ENCODE measurements around the gene CCZ1.
"Not testable (repeated sequence)": the region's sequence is repeated elsewhere in the genome, so short reads cannot be mapped to it uniquely, and the experiment has no call there.

The CCZ1 gene

DNA sequence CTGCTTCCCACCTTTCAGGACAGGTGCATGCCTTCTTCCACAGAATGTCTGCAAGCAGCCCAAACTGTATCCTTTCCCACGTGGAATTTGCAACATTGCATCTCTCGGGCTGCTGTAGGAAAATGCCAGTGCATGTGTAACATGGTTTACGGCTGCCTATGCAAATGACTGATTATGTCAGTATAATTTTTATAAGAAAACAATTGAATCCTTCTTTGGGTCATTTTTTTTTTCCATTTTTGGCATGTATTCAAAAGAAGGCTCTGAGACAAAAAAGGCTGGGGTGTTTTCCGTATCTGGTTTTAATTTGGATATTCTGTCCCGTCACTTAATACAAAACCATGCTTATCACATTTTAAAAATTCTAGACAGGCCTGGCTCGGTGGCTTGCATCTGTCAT lies 18.4 kb upstream of the CCZ1 start:
- DNase-seq (ENCODE audit: low spot score); H3K36me3 Mint-ChIP-seq (ENCODE audit: low read depth); H3K27me3 Mint-ChIP-seq (ENCODE audit: low read depth); H3K4me1 Mint-ChIP-seq (ENCODE audit: low read depth); H3K4me3 Mint-ChIP-seq; H3K27ac Mint-ChIP-seq; H3K9me3 Mint-ChIP-seq: not testable (repeated sequence)

DNA sequence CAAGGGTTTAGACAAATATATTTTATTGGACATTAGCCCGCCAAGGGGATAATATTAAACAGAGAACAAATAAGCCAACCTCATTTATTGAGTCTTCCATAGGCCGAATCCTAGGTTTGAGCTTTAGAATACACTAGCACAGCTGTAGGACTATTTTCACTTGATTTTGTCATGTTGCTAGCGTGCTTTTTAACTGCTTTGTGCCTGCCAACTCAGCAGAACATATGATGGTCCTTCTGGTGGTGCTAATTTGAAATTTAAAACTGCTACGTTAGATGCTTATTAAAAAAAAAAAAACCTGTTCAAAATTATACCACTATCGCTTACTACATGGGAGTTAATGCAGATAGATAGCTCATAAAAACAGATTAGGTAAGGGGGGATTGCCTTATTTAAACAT lies 14.1 kb upstream of the CCZ1 start:
- H3K9me3 Mint-ChIP-seq; DNase-seq (ENCODE audit: low spot score); H3K27ac Mint-ChIP-seq; H3K27me3 Mint-ChIP-seq (ENCODE audit: low read depth); H3K4me1 Mint-ChIP-seq (ENCODE audit: low read depth); H3K4me3 Mint-ChIP-seq; H3K36me3 Mint-ChIP-seq (ENCODE audit: low read depth): not testable (repeated sequence)

DNA sequence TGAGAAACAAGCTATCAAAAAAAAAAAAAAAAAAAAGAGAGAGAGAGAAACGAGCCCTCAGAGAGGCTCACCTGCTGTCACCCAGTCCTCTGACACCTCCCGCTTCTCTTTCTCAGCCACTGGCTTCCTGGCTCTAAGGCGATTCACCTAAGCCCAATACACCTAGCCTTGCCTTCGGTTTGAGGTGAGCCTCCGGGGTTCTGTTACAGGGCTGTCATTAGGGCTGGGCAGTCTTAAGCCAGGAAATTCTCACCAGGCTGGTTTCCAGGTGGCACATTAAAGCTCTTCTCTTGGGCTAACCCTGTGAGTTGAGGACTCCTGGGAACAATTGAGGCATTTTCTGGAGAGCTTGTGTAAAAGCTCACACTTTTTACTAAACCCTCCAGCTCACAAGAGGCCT lies 10.5 kb upstream of the CCZ1 start:
- not testable (repeated sequence) for H3K9me3 Mint-ChIP-seq; H3K27me3 Mint-ChIP-seq (ENCODE audit: low read depth); H3K27ac Mint-ChIP-seq; H3K36me3 Mint-ChIP-seq (ENCODE audit: low read depth); H3K4me3 Mint-ChIP-seq; DNase-seq (ENCODE audit: low spot score); H3K4me1 Mint-ChIP-seq (ENCODE audit: low read depth)

DNA sequence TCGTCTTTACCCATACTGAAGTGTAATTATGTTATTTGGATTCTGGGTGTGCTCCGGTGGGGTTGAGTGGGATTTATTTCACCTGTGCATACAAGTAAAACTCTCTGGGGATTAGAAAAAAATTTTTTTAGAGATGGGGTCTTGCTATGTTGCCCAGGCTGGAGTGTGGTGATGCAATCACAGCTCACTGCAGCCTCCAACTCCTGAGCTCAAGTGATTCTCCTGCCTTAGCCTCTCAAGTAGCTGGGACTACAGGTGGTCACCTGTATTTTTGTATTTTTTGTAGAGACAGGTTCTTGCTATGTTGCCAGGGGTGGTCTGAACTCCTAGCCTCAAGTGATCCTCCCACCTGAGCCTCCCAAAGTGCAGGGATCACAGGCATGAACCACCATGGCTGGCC lies 8.3 kb upstream of the CCZ1 start:
- not testable (repeated sequence) for H3K9me3 Mint-ChIP-seq; H3K27me3 Mint-ChIP-seq (ENCODE audit: low read depth); H3K4me1 Mint-ChIP-seq (ENCODE audit: low read depth); H3K27ac Mint-ChIP-seq; DNase-seq (ENCODE audit: low spot score); H3K36me3 Mint-ChIP-seq (ENCODE audit: low read depth); H3K4me3 Mint-ChIP-seq

DNA sequence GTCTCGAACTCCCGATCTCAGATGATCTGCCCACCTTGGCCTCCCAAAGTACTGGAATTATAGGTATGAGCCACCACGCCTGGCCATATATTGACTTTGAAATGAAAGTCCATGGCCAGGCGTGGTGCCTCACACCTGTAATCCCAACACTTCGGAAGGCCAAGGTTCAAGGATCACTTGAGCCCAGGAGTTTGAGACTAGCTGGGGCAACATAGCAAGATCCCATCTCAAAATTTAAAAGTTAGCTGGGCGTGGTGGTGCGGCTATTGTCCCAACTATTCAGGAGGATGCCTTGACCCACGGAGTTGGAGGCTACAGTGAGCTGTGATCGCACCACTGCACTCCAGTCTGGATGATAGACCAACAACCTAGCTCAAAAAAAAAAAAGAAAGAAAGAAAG lies 6.0 kb upstream of the CCZ1 start:
- no peak for DNase-seq (ENCODE audit: low spot score)
- Mint-ChIP-seq H3K27me3 (ENCODE audit: low read depth) (no peaks in the 10 kb centered on the region), H3K36me3 (ENCODE audit: low read depth) (no peaks in the 10 kb centered on the region), H3K4me1 (ENCODE audit: low read depth) (no peaks in the 10 kb centered on the region), H3K27ac (no peak overlapping the region), H3K4me3 (no peak overlapping the region), H3K9me3 (no peaks in the 10 kb centered on the region)

DNA sequence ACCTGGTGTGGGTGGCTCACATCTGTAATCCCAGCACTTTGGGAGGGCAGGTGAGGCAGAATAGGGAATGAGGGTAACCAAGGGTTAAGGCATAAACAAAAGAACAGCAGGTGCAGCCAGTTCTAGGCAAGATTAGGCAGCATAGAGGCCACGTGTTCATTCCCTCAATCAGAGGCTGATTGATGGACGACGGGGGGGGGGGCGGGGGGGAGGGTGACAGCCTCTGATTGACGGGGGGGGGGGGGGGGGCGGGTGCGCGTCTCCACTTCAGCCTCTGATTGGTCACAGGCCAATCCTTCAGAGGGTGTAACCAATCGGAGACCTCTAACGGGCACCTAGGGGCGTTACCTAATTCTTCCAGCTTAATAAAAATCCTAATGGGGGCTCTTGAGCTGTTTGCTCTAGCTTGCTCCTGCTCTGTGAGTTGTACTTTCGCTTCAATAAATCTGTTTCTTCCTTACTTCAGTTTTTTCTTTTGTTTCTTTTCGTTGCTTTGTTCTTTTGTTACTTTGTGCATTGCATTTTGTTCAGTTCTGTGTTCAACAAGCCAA lies 1.1 kb upstream of the CCZ1 start:
- not testable (repeated sequence) for H3K4me1 Mint-ChIP-seq (ENCODE audit: low read depth); DNase-seq (ENCODE audit: low spot score); H3K36me3 Mint-ChIP-seq (ENCODE audit: low read depth); H3K27me3 Mint-ChIP-seq (ENCODE audit: low read depth); H3K9me3 Mint-ChIP-seq
- Mint-ChIP-seq H3K4me3 (peak overlapping the region; percentile 69), H3K27ac (peak overlapping the region; percentile 70)

DNA sequence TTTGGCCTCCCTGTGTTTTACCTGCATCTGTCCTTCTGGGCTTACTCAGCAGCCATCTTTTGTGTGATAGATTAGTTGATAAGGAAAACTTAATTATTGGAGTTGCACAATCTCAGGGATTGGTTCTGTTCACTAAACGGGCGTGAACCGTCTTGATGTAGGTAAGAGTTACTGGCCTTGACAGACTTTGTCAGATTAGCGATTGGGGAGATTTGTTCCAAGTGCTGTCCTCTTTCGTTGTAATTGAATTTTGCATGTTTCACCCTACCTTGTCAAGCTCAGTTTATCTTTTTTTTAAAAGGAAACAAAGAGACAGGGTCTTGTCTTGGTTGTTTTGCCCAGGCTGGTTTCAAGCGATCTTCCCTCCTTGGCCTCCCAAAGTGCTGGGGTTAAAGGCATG lies 4.5 kb downstream of the CCZ1 start:
- H3K4me1 Mint-ChIP-seq (ENCODE audit: low read depth); H3K4me3 Mint-ChIP-seq; DNase-seq (ENCODE audit: low spot score); H3K27ac Mint-ChIP-seq; H3K9me3 Mint-ChIP-seq; H3K27me3 Mint-ChIP-seq (ENCODE audit: low read depth); H3K36me3 Mint-ChIP-seq (ENCODE audit: low read depth): not testable (repeated sequence)

DNA sequence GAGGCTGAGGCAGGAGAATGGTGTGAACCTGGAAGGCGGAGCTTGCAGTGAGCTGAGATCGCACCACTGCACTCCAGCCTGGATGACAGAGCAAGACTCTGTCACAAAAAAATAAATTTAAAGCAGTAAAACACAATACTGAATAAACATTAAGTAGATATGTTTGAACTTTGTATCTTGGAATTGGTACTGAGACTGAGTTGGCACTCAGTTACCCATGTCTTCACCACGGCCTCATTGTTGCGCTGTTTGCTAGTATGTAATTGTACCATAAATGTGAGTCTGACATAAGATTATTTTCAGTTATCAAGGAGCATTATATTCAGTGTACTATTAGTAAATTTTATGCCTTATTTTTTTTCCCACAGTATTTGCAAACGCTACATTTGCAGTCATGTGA lies 6.2 kb downstream of the CCZ1 start:
- H3K27ac Mint-ChIP-seq; H3K4me1 Mint-ChIP-seq (ENCODE audit: low read depth); DNase-seq (ENCODE audit: low spot score); H3K9me3 Mint-ChIP-seq; H3K27me3 Mint-ChIP-seq (ENCODE audit: low read depth); H3K4me3 Mint-ChIP-seq; H3K36me3 Mint-ChIP-seq (ENCODE audit: low read depth): not testable (repeated sequence)

DNA sequence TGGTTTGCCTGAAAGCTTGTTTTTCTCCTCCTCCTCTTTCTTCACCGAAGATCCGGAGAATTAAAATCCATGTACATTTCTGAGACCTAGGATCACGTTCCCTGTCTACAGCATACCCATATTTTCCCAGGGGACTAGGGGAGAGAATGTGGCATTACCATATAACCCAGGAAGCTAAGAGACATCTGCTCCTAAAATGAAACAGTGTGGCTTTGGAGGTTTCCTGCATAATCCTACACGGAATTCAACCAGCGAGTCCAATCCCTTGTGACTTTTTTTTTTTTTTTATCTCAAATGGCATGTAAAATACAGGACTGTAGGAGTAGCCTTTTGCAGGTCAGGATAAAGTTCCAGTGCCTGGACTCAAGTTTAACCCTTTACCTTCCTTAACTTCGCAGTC lies 10.3 kb downstream of the CCZ1 start:
- H3K27ac Mint-ChIP-seq; DNase-seq (ENCODE audit: low spot score); H3K4me1 Mint-ChIP-seq (ENCODE audit: low read depth); H3K27me3 Mint-ChIP-seq (ENCODE audit: low read depth); H3K36me3 Mint-ChIP-seq (ENCODE audit: low read depth); H3K4me3 Mint-ChIP-seq; H3K9me3 Mint-ChIP-seq: not testable (repeated sequence)

DNA sequence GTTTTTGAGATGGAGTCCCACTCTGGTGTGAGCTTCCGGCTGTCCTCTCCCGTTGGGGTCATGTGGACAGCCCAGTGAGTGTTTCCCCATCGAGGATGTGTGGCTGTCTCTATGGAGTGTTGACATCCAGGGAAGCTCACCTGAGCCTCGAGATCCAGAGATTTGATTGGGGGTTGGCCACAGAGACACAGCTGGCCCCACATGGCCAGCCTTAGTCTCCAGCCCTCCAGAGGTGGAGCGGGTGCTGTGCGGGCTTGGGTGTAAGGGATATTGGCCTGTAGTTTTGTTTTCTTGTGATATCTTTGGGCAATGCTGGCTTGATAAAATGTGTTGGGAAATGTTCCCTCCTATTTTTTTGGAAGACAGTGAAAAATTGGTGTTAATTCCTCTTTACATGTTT lies 18.0 kb downstream of the CCZ1 start:
- not testable (repeated sequence) for H3K36me3 Mint-ChIP-seq (ENCODE audit: low read depth); H3K4me1 Mint-ChIP-seq (ENCODE audit: low read depth); H3K27me3 Mint-ChIP-seq (ENCODE audit: low read depth); H3K27ac Mint-ChIP-seq; H3K4me3 Mint-ChIP-seq; H3K9me3 Mint-ChIP-seq; DNase-seq (ENCODE audit: low spot score)

DNA sequence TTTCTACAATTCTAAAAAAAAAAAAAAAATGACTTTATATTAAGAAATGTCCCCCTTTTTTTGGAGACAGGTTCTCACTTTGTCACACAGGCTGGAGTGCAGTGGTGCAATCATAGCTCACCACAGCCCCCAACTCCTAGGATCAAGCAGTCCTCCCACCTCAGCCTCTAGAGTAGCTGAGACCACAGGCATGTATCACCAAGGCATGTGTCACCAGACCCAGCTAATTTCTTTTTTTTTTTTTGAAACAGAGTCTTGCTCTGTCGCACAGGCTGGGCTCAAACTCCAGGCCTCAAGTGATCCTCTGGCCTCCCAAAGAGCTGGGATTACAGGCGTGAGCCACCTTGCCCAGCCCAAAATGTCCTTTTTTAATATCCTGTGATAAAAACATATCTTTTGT lies 25.6 kb downstream of the CCZ1 start:
- DNase-seq (ENCODE audit: low spot score); H3K36me3 Mint-ChIP-seq (ENCODE audit: low read depth); H3K27me3 Mint-ChIP-seq (ENCODE audit: low read depth); H3K9me3 Mint-ChIP-seq; H3K4me3 Mint-ChIP-seq; H3K4me1 Mint-ChIP-seq (ENCODE audit: low read depth); H3K27ac Mint-ChIP-seq: not testable (repeated sequence)

DNA sequence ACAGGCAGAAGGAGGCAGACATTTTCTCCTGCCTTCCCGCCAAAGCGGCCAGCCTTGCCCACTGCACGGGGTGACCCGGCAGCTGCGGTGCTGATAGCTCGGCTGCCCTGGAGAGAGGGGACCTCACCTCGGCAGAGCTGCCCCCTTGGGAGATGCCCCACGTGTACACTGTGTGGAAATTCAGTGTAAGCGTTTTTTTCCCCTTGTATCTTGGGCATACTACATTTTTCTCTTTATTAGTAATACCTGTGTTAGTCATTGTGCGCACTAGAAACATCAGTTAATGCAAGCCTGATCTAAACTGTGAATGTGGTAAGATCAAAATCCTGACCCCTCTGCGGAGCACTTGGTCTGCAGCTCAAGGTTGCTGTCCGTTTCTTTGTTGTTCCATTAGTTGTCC lies 26.1 kb downstream of the CCZ1 start:
- not testable (repeated sequence) for H3K27me3 Mint-ChIP-seq (ENCODE audit: low read depth); H3K4me3 Mint-ChIP-seq; H3K27ac Mint-ChIP-seq; H3K9me3 Mint-ChIP-seq; DNase-seq (ENCODE audit: low spot score); H3K4me1 Mint-ChIP-seq (ENCODE audit: low read depth); H3K36me3 Mint-ChIP-seq (ENCODE audit: low read depth)

DNA sequence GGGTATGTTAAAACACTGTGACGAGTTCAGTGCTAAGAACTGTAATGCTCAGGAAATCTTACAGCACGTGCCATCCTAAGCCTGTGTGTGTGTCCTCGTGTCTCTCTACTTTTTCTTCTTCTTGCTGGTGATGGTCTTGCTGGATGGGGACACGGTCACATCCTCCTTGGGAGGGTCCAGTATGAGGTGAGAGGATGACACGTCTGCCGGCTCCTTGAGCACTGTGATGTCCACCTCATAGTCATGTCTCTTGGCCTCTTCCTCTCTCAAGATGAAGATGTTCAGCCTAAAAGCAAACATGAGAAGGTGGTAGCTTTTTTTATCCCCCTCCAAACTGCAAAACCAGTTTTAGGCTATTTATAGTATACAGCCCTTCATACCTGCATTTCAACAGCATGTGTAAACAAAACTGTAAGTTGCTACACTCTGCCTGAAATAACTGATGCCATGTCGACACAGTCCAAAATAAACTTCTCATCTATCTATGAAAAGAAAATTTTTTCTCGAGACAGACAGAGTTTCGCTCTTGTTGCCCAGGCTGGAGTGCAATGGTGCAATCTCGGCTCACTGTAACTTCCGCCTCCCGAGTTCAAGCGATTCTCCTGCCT lies 27.8 kb downstream of the CCZ1 start:
- not testable (repeated sequence) for H3K36me3 Mint-ChIP-seq (ENCODE audit: low read depth); DNase-seq (ENCODE audit: low spot score); H3K27ac Mint-ChIP-seq; H3K4me1 Mint-ChIP-seq (ENCODE audit: low read depth); H3K27me3 Mint-ChIP-seq (ENCODE audit: low read depth); H3K9me3 Mint-ChIP-seq; H3K4me3 Mint-ChIP-seq

DNA sequence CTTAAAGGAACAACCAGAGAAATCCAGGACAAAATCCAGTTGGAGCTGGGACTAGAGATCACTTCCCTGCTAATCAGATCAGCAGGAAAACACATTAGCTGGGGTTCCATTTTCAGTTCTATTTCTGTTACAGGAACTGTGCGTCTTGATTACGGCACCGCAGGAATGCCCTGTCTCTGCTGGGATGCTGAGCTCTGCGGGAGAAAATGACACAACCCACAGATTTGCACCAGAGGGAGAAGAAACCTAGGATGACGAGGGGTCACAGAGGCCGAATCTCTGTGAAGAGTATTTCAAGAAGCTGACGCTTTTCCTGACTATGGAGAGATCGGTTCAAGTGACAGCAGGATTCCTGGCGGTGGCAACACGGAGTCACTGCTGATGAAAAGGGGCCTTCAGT lies 31.8 kb downstream of the CCZ1 start:
- not testable (repeated sequence) for DNase-seq (ENCODE audit: low spot score)

DNA sequence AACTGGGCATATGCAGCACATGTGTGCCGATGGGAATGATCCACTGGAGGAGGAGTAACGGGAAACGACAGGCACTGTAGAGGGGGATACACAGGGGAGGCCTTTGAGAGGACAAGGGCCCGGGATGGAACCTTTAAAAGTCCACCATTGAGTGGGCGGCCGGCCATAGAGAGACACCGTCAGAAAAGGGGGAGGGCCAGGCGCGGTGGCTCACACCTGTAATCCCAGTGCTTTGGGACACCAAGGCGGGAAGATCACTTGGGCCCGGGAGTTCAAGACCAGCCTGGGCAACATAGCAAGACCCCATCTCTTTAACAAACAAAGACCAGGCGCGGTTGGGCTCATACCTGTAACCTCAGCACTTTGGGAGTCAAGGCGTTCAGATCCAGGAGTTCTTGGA lies 32.7 kb downstream of the CCZ1 start:
- not testable (repeated sequence) for H3K9me3 Mint-ChIP-seq; DNase-seq (ENCODE audit: low spot score); H3K27me3 Mint-ChIP-seq (ENCODE audit: low read depth); H3K4me1 Mint-ChIP-seq (ENCODE audit: low read depth); H3K27ac Mint-ChIP-seq; H3K4me3 Mint-ChIP-seq; H3K36me3 Mint-ChIP-seq (ENCODE audit: low read depth)

More for the DNA sequence above, 31.8 kb downstream of the CCZ1 start:
- not testable (repeated sequence) for H3K9me3 Mint-ChIP-seq; H3K36me3 Mint-ChIP-seq (ENCODE audit: low read depth); H3K4me1 Mint-ChIP-seq (ENCODE audit: low read depth); H3K27me3 Mint-ChIP-seq (ENCODE audit: low read depth); H3K27ac Mint-ChIP-seq; H3K4me3 Mint-ChIP-seq
